GM12878 (cell line): ENCODE results near the gene ADK. TPM values are rescaled to one million over a fixed set of nuclear protein-coding genes. Genes with fewer than 3 reads are reported as not detected.
"Not testable (repeated sequence)": the region's sequence is repeated elsewhere in the genome, so short reads cannot be mapped to it uniquely, and the experiment has no call there.

ENCODE experiments used
- ATAC-seq: fragments of 200-7000 bp; cut with Tn5 transposase; 3 replicates; pipeline ENCODE4 v1.9.1; 2020; ENCODE audit warnings: mild to moderate bottlenecking, moderate library complexity
- BruUV-seq: library from RNA; stranded (reverse); fragments of 400-500 nt; replicated peaks from 2 replicates; lab custom pipeline; 2021; lab: Mats Ljungman, UMichigan
- CTCF ChIA-PET: fragments of 300-600 bp; sonication (Branson Sonifier 250); formaldehyde crosslinking; extraction: SDS; loops from one replicate; lab custom pipeline; 2021; ENCODE audit warnings: inconsistent platforms; lab: Yijun Ruan, JAX
- POLR2A ChIA-PET: fragments of 350-600 bp; formaldehyde crosslinking; extraction: SDS; loops from one replicate; lab custom pipeline; 2021; ENCODE audit warnings: inconsistent platforms; lab: Charles Lee
- RAD21 ChIA-PET: fragments of 300-600 bp; sonication (Branson Sonifier 250); formaldehyde crosslinking; loops from one replicate; lab custom pipeline; 2023; ENCODE audit warnings: antibody characterized with exemption; ENCODE audit not compliant: unreplicated experiment; lab: Charles Lee
- SMC1A ChIA-PET: fragments of 300-600 bp; sonication (Branson Sonifier 250); formaldehyde crosslinking; loops from one replicate; lab custom pipeline; 2023; ENCODE audit not compliant: unreplicated experiment, uncharacterized antibody; lab: Charles Lee
- DNase-seq: peaks from one replicate; pipeline ENCODE4 v3.0.0-alpha.2; 2011; ENCODE audit warnings: low read depth, low spot score
- FAIRE-seq: peaks from 3 replicates; lab custom pipeline; 2011; peaks lifted over from hg19 to GRCh38; lab: Jason Lieb, UNC
- H2AFZ ChIP-seq: 2 replicates; pipeline ENCODE4 v1.6.0; 2011; ENCODE audit warnings: low read depth, low read length, control low read depth; ENCODE audit not compliant: control insufficient read depth
- H3K27ac ChIP-seq: 2 replicates; pipeline ENCODE4 v1.5.1; 2011; ENCODE audit warnings: control low read depth; ENCODE audit not compliant: control insufficient read depth, insufficient read depth
- H3K27me3 ChIP-seq, 2 experiments: replicated peaks in 1 of 2; 2 replicates each; pipeline versions ENCODE4 v1.6.0 to v1.6.1; 2011; ENCODE audit warnings: low read length in 1 of 2; ENCODE audit not compliant: control insufficient read depth in 2 of 2, insufficient read depth in 2 of 2
- H3K36me3 ChIP-seq, 2 experiments: 2 replicates each; pipeline ENCODE4 v1.5.1; 2011; ENCODE audit warnings: low read length in 1 of 2; ENCODE audit not compliant: control insufficient read depth in 2 of 2, insufficient read depth in 2 of 2
- H3K4me1 ChIP-seq: 2 replicates; pipeline ENCODE4 v1.6.1; 2011; ENCODE audit warnings: mild to moderate bottlenecking, low read length, moderate library complexity, mixed read lengths; ENCODE audit not compliant: control insufficient read depth, insufficient read depth
- H3K4me2 ChIP-seq: 2 replicates; pipeline ENCODE4 v1.6.0; 2011; ENCODE audit warnings: control low read depth; ENCODE audit not compliant: control insufficient read depth, insufficient read depth
- H3K4me3 ChIP-seq: fragments of 200-600 bp; sonication (generic); 2 replicates; pipeline ENCODE4 v1.5.1; 2016
- H3K79me2 ChIP-seq: 2 replicates; pipeline ENCODE4 v1.6.0; 2011; ENCODE audit warnings: low read length; ENCODE audit not compliant: control insufficient read depth, insufficient read depth
- H3K9ac ChIP-seq: 2 replicates; pipeline ENCODE4 v1.8.0; 2011; ENCODE audit warnings: low read length, control low read depth, mixed read lengths; ENCODE audit not compliant: control insufficient read depth, insufficient read depth
- H3K9me3 ChIP-seq: replicated peaks from 3 replicates; pipeline ENCODE4 v1.5.1; 2011; ENCODE audit warnings: mild to moderate bottlenecking, low read length; ENCODE audit not compliant: control insufficient read depth, insufficient read depth
- H4K20me1 ChIP-seq: 2 replicates; pipeline ENCODE4 v1.6.0; 2011; ENCODE audit not compliant: control insufficient read depth, insufficient read depth
- ZNF217 ChIP-seq: fragments of 450-650 bp; IDR thresholded peaks from 2 replicates; pipeline ENCODE4 v1.6.1; 2017; ENCODE audit warnings: antibody characterized with exemption, mild to moderate bottlenecking
- WGBS: methylation state at CpG from one replicate; pipeline ENCODE4 v1.1.6; 2016; ENCODE audit warnings: low lambda C conversion rate; ENCODE audit not compliant: insufficient replicate concordance, insufficient coverage; ENCODE audit errors: missing lambda C conversion rate; 5-methylcytosine and 5-hydroxymethylcytosine counted together
- in situ Hi-C: fragments of 300-500 bp; cut with MboI; formaldehyde crosslinking; loops from 9 replicates; pipeline ENCODE4 v1.14.3; 2018; ENCODE audit warnings: mixed read lengths
- intact Hi-C: fragments of 100-400 bp; cut with micrococcal nuclease; formaldehyde crosslinking; loops from one replicate; pipeline ENCODE4 v1.14.2; 2022; ENCODE audit not compliant: unreplicated experiment
- polyA plus RNA-seq, 11 experiments: library from polyadenylated mRNA; depleted of rRNA in 4 of 11; unstranded in 6 of 11; stranded (reverse) in 5 of 11; fragments of >200 nt; fragmentation: Nextera tagmentation in 4 of 11; fragmentation: Illumina TruSeq in 1 of 11; extraction: Ambion mirVana in 4 of 11; extraction: Trizol in 1 of 11; gene quantifications; 1 replicate in 1 of 11; 2 replicates in 10 of 11; pipeline versions ENCODE4 v1.2.1 to v1.2.3, GENCODE V29; 2011 to 2016; ENCODE audit warnings: inconsistent platforms in 2 of 11, missing spikeins in 2 of 11, low read depth in 1 of 11
- total RNA-seq, 4 experiments: library from RNA; depleted of rRNA in 3 of 4; stranded (reverse); fragments of >200 nt in 3 of 4; fragmentation: Illumina TruSeq in 1 of 4; extraction: Trizol in 1 of 4; gene quantifications; 2 replicates each; pipeline versions ENCODE4 v1.2.1 to v1.2.3, GENCODE V29; 2013 to 2021
- TF ChIP-seq, protein P1 (sequence below): fragments of 450-650 bp; IDR thresholded peaks from 2 replicates; pipeline ENCODE4 v1.6.1; 2017; ENCODE audit warnings: borderline replicate concordance

The ADK gene
- total and polyA plus RNA-seq, 10 of the 15 experiments (the other 5 are each of a cell fraction or from before 2014, with no cell fraction given) = 42.0 to 151 (median 81.6) TPM

DNA sequence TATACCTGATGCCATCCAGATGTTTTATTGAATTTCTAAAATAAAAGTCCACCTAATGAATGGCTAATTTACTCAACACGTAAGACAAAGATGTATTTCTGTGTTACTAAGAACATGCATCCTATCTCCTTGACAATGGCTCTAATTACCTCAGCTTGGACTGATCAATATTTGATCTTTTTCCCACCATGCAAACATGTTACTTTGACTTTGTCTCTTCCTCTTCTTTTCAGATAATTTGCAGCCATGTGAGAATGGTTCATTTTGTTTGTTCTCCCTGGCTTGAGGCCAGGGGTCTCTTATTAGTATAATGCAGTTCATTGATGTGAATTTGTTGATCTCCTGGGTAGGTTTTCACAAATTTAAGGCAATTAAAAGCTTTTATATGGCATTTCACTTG lies 302.1 kb downstream of the ADK start:
- in situ Hi-C loops = no loop called here
- Histone ChIP-seq H4K20me1 (no peaks in the 10 kb centered on the region), H3K9me3 (no peaks in the 10 kb centered on the region; the same call in 1 of the 3 replicates), H3K27me3 (no peaks in the 10 kb centered on the region), H2AFZ (no peak overlapping the region), H3K27ac (no peak overlapping the region), H3K4me2 (no peak overlapping the region), H3K79me2 (no peaks in the 10 kb centered on the region), H3K4me3 (no peak overlapping the region), H3K4me1 (no peaks in the 10 kb centered on the region), H3K9ac (no peak overlapping the region), H3K36me3 (no peaks in the 10 kb centered on the region; a peak in 1 of 4 replicates)
- BruUV-seq = no TSS peak
- no peak for TF ChIP-seq ZNF217
- TF ChIP-seq, protein P1, sequence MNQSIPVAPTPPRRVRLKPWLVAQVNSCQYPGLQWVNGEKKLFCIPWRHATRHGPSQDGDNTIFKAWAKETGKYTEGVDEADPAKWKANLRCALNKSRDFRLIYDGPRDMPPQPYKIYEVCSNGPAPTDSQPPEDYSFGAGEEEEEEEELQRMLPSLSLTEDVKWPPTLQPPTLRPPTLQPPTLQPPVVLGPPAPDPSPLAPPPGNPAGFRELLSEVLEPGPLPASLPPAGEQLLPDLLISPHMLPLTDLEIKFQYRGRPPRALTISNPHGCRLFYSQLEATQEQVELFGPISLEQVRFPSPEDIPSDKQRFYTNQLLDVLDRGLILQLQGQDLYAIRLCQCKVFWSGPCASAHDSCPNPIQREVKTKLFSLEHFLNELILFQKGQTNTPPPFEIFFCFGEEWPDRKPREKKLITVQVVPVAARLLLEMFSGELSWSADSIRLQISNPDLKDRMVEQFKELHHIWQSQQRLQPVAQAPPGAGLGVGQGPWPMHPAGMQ = no peak
- FAIRE-seq (no peak), ATAC-seq (no peak), DNase-seq (no peak)
- ChIA-PET SMC1A (interaction anchor here (0.7 to 1.1 kb wide), 3 partner anchors 12 to 567 kb away, joined by 3 read pairs; no protein-coding TSS in a partner anchor), CTCF (interaction anchor here (1.0 to 1.4 kb wide), 2 partner anchors 35 to 341 kb away, joined by 3 read pairs; no protein-coding TSS in a partner anchor), POLR2A (no interaction called here), RAD21 (interaction anchor here (0.7 kb wide), 1 partner anchor 239 kb away, joined by 3 read pairs; no protein-coding TSS in a partner anchor)
- intact Hi-C loops = no loop called here
- WGBS = 100% methylated on average over 1 of the region's 1 CpG

DNA sequence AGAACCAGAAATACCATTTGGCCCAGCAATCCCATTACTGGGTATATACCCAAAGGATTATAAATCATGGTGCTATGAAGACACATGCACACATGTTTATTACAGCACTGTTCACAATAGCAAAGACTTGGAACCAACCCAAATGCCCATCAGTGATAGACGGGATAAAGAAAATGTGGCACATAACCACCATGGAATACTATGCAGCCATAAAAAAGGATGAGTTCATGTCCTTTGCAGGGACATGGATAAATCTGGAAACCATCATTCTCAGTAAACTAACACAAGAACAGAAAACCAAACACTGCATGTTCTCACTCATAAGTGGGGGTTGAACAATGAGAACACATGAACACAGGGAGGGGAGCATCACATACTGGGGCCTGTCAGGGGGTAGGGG lies 306.5 kb downstream of the ADK start:
- FAIRE-seq, H3K4me1 ChIP-seq, H3K27ac ChIP-seq, intact Hi-C loops, ATAC-seq, H3K36me3 ChIP-seq, H3K9me3 ChIP-seq, H3K27me3 ChIP-seq, CTCF ChIA-PET, H3K4me3 ChIP-seq, in situ Hi-C loops, H3K9ac ChIP-seq, RAD21 ChIA-PET, H2AFZ ChIP-seq, POLR2A ChIA-PET, H3K4me2 ChIP-seq, H4K20me1 ChIP-seq, H3K79me2 ChIP-seq, BruUV-seq, DNase-seq: not testable (repeated sequence)
- SMC1A ChIA-PET = interaction anchor here (0.6 kb wide), 1 partner anchor 421 kb away, joined by 3 read pairs; no protein-coding TSS in a partner anchor
- WGBS = 100% methylated on average over 1 of the region's 1 CpG
